Spleen (tissue), 7 donors: Measurements from ENCODE around the gene C6orf163.
"Not testable (repeated sequence)": the region's sequence is repeated elsewhere in the genome, so short reads cannot be mapped to it uniquely, and the experiment has no call there.

Experiments
- CTCF ChIP-seq, 11 experiments: fragments of 200-600 bp in 7 of 11; fragments of 450-650 bp in 4 of 11; sonication (generic) in 4 of 11; IDR thresholded peaks in 8 of 11; conservative IDR thresholded peaks in 3 of 11; 1 replicate in 7 of 11; 2 replicates in 4 of 11; pipeline versions ENCODE4 v1.4.0 to v1.8.0; 2016 to 2021; ENCODE audit warnings: antibody characterized with exemption in 11 of 11, inconsistent platforms in 4 of 11, mild to moderate bottlenecking in 1 of 11
- POLR2A ChIP-seq, 3 donors: fragments of 450-650 bp; IDR thresholded peaks; one replicate each; pipeline ENCODE4 v1.5.1; 2017; ENCODE audit warnings: antibody characterized with exemption in 3 of 3, mild to moderate bottlenecking in 1 of 3
- POLR2AphosphoS5 ChIP-seq, 3 donors: sonication (generic); formaldehyde crosslinking; IDR thresholded peaks; one replicate each; pipeline ENCODE4 v1.5.1; 2017; ENCODE audit warnings: antibody characterized with exemption in 3 of 3
- donor health status: DM: no; HTN: no; CAD: no; lungs with moderate emphysema.
- donor health status: DM: no; HTN: no; CAD: no.
- donor health status: DM: no; HTN: no; CAD: no.

- TF ChIP-seq CTCF (IDR thresholded peaks at IDR 0.05 in 8 of 11, conservative IDR thresholded peaks at IDR 0.05 in 3 of 11); POLR2A (IDR thresholded peaks at IDR 0.05); POLR2AphosphoS5 (IDR thresholded peaks at IDR 0.05): not testable (repeated sequence)
These were observed 20.7 kb upstream of the C6orf163 start for GRCh38 chr6:87323880-87324279.
